Nephron progenitor cell (in vitro differentiated cells): ENCODE data around the gene MAP2K4.

Source experiments
- DNase-seq: peaks from one replicate; pipeline ENCODE4 v3.0.0; 2021
- H3K27ac Mint-ChIP-seq: 2 replicates; pipeline ENCODE4 v1.8.0; 2021; ENCODE audit warnings: mild to moderate bottlenecking, moderate library complexity, mixed read lengths
- H3K27me3 Mint-ChIP-seq: 2 replicates; pipeline ENCODE4 v1.8.0; 2021; ENCODE audit warnings: mild to moderate bottlenecking, low read depth, mixed read lengths; ENCODE audit not compliant: poor library complexity
- H3K36me3 Mint-ChIP-seq: 2 replicates; pipeline ENCODE4 v1.8.0; 2021; ENCODE audit warnings: low read depth, mixed read lengths
- H3K4me1 Mint-ChIP-seq: 2 replicates; pipeline ENCODE4 v1.8.0; 2021; ENCODE audit warnings: mixed read lengths
- H3K4me3 Mint-ChIP-seq: 2 replicates; pipeline ENCODE4 v1.8.0; 2021; ENCODE audit warnings: mild to moderate bottlenecking, moderate library complexity, mixed read lengths
- H3K9me3 Mint-ChIP-seq: 2 replicates; pipeline ENCODE4 v1.8.0; 2021; ENCODE audit warnings: mild to moderate bottlenecking, moderate library complexity, mixed read lengths
- TF ChIP-seq, protein P1 (sequence below): fragments of 200-600 bp; sonication (generic); IDR thresholded peaks from 2 replicates; pipeline ENCODE4 v1.5.0; 2021; ENCODE audit warnings: antibody characterized with exemption

The MAP2K4 gene

DNA sequence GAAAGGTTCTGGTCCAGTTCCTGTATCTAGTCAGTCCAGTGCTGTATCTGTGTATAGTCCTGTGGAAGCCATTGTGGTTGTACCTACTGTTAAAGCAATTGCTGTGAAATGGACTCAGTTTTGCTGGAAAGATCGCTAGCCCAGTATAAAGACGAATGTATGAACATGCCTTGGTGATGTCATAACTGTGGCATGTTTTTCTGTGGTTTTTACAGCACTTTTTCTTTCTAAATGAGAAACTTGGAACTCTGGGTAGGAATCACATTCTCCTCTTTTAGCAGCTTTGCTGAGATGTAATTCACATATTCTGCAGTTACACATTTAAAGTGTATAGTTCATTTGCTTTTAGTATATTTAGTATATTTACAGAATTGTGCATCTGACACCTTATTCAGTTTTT is 58.1 kb downstream of the MAP2K4 start:
- Mint-ChIP-seq H3K4me3 (no peak overlapping the region), H3K27me3 (peaks cover 3% of the 10 kb centered on the region), H3K9me3 (peaks cover 5% of the 10 kb centered on the region), H3K4me1 (no peaks in the 10 kb centered on the region), H3K36me3 (peaks cover 78% of the 10 kb centered on the region), H3K27ac (no peak overlapping the region)
- no peak for DNase-seq
- TF ChIP-seq, protein P1, sequence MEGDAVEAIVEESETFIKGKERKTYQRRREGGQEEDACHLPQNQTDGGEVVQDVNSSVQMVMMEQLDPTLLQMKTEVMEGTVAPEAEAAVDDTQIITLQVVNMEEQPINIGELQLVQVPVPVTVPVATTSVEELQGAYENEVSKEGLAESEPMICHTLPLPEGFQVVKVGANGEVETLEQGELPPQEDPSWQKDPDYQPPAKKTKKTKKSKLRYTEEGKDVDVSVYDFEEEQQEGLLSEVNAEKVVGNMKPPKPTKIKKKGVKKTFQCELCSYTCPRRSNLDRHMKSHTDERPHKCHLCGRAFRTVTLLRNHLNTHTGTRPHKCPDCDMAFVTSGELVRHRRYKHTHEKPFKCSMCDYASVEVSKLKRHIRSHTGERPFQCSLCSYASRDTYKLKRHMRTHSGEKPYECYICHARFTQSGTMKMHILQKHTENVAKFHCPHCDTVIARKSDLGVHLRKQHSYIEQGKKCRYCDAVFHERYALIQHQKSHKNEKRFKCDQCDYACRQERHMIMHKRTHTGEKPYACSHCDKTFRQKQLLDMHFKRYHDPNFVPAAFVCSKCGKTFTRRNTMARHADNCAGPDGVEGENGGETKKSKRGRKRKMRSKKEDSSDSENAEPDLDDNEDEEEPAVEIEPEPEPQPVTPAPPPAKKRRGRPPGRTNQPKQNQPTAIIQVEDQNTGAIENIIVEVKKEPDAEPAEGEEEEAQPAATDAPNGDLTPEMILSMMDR: no peak

DNA sequence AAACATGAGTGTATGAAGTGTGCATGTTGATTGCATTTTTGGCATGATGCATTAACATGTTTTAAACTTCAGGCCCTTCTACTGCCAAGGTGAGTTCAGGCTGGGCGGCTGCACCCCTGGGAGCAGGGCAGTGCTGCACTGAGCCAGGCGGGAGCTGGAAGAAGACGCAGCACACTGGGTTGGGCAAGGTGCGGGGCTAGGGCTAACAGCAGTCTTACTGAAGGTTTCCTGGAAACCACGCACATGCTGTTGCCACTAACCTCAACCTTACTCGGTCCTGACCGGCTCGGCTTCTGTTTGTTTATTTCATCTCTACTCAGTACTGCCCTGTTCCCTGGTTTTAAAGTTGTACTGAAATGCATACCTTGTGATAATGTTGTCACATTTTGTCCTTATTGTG is 61.0 kb downstream of the MAP2K4 start:
- TF ChIP-seq, protein P1: no peak
- H3K36me3 Mint-ChIP-seq: peaks cover 68% of the 10 kb centered on the region
- H3K27ac Mint-ChIP-seq: no peak overlapping the region
- no peak overlapping the region for H3K4me3 Mint-ChIP-seq
- no peak for DNase-seq
- peaks cover 5% of the 10 kb centered on the region for H3K4me1 Mint-ChIP-seq
- no peaks in the 10 kb centered on the region for H3K9me3 Mint-ChIP-seq
- no peaks in the 10 kb centered on the region for H3K27me3 Mint-ChIP-seq

DNA sequence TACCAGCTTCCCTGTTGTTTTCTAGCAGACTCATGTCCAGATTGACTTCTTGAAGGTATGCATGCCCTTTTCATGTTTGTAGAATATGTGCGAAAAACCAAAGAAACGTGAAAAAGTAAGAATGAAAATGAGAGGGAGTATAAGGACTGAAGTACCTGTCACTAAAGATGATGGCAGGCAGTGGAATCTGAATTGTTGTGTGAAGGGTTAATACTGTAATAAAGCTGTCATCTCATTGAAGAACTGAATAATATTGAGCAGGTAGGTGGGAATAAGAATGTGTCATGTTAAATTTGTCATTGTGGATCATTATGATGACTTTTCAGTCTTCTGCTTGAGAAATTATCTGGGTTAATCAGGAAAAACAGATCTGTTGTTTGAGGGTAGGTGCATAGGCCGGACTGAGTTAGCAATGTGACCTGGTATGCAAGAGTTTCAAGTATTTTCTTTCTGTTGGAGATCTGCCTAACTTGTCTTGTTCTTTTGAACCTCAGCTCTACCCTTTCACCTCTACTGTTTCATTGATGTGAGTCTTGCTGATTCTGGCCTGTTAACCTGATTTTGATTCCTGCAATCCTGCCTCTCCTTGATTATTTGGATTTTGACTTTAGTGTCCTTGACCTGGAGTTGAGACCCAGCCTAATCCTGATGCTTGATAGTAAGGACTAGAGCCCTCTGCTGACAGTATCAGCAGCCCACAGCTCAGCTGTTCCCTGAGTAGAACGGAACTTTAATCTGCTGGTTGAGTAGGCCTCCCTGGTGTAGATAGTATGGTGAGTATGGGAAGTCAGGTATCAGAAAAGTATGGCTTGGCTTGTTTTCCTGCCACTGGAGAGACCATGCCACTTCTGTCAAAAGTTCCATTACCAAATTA is 64.6 kb downstream of the MAP2K4 start:
- Mint-ChIP-seq H3K27ac (no peak overlapping the region), H3K9me3 (no peaks in the 10 kb centered on the region), H3K36me3 (peaks cover 58% of the 10 kb centered on the region), H3K4me3 (no peak overlapping the region), H3K27me3 (no peaks in the 10 kb centered on the region), H3K4me1 (peaks cover 5% of the 10 kb centered on the region)
- TF ChIP-seq, protein P1: no peak
- DNase-seq: no peak

DNA sequence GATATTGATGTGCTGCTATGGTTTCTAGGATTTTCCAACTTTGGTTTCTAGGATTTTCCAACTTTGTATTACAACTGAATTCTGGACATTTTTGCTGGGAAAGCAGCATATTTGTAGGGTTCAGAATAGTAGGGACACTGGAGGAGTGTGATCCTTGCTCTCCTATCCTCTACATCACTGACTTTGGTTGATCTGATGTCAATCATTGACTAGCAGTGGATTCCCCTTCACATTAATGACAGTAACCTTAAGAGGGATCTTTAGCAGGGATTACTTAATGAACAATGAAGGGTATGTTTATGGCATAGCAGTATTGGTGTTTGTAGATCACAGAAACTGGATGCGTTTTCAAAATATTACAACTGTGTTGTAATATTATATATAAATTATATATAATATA is 67.4 kb downstream of the MAP2K4 start:
- Mint-ChIP-seq H3K9me3 (no peaks in the 10 kb centered on the region), H3K27ac (no peak overlapping the region), H3K27me3 (no peaks in the 10 kb centered on the region), H3K4me1 (peaks cover 5% of the 10 kb centered on the region), H3K36me3 (peaks cover 47% of the 10 kb centered on the region), H3K4me3 (no peak overlapping the region)
- TF ChIP-seq, protein P1: no peak
- DNase-seq: no peak

DNA sequence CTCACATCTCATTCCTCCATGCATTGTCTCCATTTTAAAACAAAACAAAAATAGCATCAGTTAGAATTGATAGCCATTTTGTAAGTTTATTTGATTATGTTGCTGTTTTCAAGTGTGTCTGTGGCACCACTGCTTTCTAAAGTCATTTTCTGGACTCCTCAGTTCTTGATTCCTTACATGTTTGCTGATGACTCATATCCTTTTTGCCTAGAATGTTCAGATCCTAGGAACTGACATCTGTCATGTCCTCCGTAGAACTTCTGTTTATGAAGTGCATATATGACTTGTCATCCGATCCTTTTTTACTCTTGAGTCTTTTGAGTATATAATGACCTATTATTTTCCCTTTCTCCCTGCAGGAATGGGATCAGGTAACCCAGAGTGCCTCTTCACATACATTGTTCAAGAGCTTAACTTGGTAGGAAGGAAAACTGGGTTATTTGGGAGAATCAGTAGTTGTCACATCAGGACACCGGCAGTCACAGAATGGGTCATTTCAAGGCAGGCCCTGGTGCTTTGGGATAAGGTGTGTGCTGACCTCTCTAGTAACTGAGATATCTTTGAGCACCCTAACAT is 69.2 kb downstream of the MAP2K4 start:
- Mint-ChIP-seq H3K9me3 (no peaks in the 10 kb centered on the region), H3K4me1 (no peaks in the 10 kb centered on the region), H3K27me3 (no peaks in the 10 kb centered on the region), H3K4me3 (no peak overlapping the region), H3K36me3 (peaks cover 44% of the 10 kb centered on the region), H3K27ac (peak overlapping the region; percentile 5)
- no peak for DNase-seq
- TF ChIP-seq, protein P1: no peak
